Stimulated activated CD8-positive, alpha-beta memory T cell treated with anti-CD3 and anti-CD28 coated beads, Interleukin-4, amount 100 ng/mL, for 4 hours (primary cell): ENCODE data around the gene IL1R1.
"Not testable (repeated sequence)": the region's sequence is repeated elsewhere in the genome, so short reads cannot be mapped to it uniquely, and the experiment has no call there.

Experiments
- DNase-seq, 2 donors: peaks; one replicate each; pipeline ENCODE4 v3.0.0-alpha.2; 2020; ENCODE audit warnings: low read depth in 2 of 2, low spot score in 1 of 2

IL1R1 gene

DNA sequence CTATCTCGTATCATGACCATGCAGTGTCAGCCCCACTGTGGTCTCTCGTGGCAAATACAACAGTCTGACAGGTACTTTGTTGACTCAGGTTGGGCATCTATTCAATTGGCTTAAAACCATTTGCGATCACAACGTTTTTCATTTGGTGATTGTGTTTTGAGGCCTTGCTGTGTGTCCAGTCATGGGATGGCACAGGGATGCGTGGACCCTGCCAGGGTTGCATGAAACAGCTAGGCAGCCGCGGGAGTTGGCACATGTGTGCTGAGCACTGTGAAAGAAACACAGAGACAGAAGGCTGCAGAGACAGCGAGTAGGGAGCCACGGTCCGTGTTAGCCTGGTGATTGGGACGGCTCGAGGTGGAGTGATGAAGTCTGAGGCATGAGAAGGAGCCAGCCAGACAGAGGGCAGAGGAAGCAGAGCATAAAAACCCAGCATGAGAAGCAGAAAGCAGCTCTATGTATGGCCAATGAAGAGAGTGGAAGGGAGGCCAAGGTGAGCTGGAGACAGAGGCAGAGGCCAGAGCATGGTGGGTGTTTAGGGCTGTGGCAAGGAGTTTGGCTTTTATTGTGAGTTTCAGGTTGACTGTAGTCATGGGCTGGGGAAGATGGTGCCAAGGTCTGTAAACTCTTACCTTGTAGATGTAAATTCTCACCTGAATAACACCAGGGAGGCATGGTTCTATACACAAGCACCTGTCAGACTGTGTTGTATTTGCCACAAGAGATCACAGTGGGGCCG, 31.8 kb upstream of the IL1R1 start:
- DNase-seq: no peak

DNA sequence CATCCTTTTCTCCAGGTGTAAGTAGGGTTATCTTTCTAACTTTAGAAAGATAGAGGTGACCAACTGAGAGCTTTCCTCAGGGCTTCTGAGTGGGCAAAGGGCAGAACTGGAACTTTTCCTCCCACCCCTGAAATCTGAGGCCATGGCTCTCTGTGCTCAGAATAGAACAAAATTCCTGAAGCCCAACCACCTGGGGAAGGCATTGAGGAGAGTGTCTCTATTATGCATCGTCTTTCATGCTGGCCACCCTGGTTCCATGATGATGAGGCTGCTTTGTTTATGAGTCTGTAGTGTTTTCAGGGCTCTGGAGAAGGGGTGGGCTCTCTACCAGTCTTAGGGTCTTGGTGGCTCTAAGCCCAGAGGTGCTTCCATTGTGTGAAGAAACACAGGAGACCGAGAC, 30.7 kb upstream of the IL1R1 start:
- DNase-seq: no peak

DNA sequence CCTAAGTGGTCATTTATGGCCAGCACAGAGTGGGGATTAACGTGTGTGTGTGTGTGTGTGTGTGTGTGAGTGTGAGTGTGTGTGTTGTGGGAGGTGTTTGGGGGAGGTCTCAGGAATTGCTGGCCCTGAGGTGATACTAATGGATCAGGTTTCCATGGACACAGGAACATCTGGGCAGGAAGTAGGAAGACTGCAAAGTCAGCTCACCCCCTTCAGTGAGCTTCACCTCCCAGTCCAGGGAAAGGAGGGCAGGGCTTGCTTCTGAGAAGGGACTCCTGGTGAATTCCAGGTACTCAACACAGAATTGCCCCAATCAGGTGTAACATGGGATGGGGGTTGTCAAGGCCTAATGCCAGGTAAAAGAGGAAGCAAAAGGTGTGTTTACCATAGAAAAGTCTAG, 30.3 kb upstream of the IL1R1 start:
- no peak for DNase-seq

DNA sequence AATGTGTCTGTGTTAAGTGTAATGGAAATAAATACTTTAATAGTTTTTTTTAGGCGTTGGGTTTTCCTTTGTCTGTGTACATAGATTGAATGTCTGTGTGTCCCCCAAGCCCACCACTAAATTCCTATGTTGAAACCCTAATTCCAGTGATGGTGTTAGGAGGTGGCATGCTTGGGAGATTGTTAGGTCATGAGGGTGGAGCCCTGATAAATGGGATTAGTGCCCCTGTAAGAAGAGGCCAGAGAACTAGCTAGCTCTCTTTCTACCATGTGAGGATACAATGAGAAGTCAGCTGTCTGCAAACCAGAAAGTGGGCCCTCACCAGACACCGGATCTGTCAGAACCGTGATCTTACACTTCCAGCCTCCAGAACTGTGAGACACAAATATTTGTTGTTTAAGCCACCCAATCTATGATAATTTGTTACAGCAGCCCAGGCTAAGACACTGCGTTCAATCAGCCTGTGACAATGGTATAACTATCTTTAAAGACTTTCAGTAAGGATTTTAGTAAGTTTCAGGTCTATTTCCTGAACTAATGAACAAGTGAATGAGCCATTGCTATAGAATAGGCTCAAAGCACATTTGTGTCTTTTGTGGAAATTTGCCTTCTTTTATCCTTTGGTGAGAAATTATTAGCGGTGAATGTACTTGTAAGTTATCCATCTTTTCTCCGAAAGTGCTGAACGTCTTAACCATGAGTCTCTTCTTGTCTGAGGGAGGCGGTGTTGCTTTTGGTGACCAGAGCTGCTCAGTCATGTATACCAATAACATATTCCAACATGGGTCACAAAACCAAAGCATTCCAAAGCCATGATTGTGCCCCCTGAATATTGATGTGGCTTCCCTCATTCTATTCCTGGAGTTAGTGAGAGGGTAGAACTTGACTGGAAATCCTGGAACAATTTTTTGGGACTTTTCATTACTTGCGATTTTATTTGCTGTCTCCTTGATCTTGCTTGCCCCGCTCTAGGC, 29.6 kb upstream of the IL1R1 start:
- DNase-seq: no peak

DNA sequence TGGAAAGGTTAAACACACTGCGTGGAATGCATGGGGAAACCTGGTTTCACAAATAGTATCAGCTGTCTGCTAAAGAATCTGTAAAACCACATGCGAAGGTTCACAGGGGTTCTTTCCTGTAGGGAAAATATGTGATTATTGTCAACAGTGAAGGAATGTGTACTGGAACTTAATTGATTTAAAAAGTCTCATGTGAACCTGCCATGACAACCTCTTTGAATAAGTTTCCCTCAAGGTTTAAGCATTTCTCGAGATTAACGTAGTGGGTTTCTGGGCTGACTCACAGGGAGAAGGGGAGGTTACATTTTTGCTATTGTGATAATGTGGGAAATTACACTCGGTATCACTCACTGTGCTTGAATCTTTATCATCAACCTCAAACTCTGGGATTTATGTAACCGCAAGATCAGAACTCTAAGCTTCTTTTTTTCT, 28.2 kb upstream of the IL1R1 start:
- no peak for DNase-seq

DNA sequence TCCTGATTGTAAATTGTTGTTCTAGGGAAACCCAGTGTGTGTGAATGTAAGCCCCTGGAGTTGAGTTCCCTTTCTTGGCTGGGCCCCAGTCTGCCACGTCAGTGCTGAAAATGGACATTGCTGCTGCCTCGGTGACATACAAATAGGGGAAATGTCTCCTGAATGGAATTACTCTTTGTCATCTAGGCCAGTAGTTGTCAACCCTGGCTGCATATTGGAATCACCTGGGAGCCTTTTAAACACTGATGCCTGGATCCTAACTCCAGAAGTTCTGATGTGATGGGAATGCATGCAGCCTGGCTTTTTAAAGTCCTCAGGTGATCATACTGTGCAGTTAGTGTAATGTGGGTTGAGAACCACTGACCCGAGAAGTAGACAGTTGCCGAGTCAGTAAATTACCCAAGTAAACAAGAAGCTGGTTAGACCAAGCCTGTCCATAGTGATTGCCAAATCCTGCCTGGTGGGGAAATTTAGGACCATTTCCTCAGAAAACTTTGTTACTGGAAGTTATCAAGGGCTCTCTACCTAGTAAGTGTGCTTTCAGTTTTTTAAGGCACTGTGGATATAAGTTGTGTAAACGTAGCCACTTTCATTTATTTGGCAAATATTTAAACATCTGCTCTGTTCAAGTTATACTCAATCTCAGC, 27.6 kb upstream of the IL1R1 start:
- DNase-seq: no peak

DNA sequence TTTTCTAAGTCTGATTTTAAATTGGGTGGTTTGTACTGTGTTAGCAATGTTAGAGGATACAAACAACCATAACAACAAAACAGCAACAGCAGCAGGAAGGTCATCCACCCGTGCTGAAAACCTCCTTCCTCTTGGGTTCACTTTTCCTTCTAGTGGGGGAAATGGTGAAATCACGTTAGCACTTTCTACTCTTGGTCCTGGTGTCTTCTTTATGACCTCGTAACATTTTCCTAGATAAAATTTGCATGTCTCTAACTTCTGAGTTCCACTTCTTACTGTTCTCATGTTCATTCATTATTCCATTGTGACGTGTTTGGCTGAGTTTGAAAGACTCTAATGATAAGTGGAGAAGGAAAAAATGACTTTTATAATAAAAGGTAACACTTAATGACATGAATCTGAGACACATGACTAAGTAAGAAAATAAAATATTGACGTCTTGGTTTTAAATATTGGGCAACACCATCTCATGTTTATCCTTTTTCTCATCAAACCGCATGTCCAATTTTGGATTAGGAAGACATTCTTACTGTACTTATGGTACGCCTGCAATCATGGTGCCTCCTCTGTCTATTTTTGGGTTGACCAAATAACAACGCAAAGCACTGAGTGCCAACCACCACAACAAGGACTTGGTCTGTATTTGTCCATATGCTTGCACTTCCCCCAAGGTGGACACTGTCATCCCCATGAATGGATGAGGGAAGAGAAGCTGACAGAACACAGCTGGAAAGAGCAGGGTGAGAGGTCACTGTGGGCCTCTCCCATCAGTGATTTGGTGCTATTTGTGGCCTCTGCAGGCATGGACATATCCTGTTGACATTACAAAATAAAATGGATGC, 25.7 kb upstream of the IL1R1 start:
- DNase-seq: no peak

DNA sequence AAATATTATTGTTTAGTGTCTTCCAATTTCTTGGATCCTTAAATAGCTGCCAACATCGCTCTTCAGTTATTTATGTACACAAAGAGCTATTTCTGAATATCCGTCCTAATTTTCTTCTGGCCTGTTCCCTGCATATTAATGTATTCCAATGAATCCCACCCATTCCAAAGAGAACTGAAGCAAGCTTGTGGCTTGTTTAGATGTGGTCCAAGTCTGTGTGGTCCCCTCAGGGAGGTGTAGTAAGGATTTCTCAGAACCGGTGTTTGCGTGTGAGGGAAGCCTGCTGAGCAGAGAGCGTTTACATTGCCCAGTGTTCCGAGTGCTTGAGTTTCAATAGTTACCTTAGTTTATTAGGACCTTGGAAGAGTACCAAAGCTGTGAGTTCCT, 25.1 kb upstream of the IL1R1 start:
- no peak for DNase-seq

DNA sequence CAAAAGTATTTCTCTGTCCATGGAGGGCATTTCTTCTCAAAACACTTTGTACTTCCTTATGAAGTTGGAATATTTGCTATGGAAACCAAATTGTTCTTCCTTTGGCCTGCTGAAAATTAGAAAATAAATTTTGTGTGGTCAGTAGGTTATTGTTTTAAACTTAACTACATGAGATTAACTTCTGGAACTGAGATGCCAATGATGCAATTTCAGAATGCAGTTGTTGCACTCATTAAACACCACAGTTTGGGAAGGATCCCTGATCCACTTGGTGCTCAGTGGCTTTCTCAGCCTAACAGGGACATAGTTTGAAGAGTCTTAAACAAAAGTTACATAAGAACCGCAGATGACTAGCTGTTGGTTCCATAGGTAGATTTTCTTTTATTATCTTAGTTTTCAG, 23.3 kb upstream of the IL1R1 start:
- DNase-seq: no peak

DNA sequence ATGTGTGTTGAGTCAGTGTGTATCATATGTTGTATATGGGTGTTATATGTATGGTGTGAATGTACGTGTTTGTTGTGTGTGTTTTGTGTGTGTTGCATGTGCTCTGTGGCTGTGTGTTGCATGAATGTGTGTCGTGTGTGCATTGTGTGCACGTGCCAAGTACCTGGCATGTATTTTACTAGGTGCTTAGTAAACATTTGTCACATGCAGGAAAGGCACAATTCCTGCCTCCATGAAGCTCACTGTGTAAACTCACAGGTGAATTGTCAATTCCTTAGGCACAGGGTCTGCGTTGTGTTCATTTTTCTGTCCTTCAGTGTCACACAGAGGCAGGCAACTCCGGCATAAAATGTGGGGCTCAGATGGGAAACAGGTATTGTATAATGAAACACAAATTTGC, 22.3 kb upstream of the IL1R1 start:
- DNase-seq: no peak

DNA sequence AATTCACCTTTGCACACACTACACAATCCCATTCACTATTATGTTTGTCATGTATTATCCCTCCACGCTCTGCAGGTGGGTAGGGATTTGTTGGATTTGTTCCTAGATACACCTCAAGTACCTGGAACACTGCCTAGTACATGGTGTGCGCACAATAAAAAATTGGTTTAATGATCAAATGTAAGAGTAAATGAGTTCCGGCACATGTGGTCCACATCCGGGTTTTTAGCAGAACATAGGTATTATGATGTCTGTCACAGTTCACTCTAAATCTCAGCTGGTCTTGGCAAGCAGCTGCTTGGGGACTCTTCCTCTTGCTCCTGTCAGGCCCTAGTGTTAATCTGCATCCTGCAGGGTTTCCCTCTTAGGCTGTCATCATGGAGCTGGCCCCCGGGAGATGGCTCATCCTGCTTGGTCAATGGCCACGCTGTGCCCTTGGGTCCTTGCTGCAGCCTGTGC, 21.8 kb upstream of the IL1R1 start:
- DNase-seq: no peak

DNA sequence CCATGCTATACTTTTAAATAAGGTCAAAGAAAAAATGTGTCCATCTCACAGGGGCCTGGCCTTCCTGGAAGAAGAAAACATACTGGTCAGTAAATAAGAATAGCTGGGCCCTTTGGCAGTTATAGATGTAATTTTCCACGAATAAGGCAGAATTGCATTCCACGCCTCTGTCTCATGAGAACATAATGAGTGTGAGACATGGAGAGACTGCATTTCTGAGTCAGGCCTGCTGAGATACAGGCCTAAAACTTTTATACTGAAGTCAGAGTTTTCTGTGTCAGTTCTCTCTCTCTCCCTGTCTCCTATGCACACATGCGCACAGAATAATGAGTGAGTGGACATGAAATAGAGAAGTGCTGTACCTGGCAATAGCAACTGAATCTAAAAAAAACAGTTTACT, 20.4 kb upstream of the IL1R1 start:
- DNase-seq: no peak

DNA sequence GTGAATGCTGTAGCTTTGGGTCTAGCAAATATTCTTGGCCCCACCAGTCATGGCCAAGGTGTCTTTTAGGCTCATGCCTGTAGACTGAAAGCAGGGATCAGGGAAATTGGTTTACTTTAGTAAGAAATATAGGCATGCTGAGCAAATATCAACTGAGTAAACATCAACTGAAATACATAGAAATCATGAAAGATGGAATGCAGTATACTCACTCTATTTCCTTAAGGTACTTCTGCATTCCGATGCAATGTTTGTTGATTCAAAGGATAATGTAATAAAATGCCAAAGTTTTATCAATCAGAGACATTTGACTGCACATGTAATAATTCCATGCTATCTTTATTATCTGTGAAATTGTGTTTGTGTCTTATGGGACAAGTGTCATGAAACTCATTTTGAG, 19.6 kb upstream of the IL1R1 start:
- DNase-seq: no peak

DNA sequence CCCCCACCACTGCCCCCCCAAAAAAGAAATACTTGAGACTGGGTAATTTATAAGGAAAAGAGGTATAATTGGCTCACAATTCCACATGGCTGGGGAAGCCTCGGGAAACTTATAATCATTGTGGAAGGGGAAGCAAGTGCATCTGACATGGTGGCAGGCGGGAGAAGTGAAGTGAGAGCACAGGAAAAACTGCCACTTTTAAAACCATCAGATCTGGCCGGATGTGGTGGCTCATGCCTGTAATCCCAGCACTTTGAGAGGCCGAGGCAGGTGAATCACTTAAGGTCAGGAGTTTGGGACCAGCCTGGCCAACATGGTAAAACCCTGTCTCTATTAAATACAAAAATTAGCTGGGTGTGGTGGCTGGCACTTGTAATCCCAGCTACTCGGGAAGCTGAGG, 18.1 kb upstream of the IL1R1 start:
- DNase-seq: not testable (repeated sequence)

DNA sequence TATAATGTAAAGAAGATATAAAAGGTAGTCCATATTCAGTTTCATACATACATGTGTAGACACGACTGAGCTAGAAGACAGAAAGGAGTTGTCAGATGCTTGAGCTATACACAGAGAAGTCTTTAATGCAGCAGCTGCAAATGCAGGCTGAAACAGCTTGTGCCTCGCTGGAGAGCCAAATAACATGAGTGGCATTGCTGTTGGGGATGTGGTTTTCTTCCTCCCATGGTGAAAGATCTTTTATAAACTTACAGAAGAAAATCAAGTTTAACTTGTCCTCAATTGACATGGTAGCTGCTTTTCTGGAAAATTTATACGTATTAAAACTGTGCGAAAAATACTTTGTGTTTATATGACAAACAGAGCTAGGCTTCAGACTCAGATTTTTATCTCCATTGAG, 16.4 kb upstream of the IL1R1 start:
- no peak for DNase-seq

DNA sequence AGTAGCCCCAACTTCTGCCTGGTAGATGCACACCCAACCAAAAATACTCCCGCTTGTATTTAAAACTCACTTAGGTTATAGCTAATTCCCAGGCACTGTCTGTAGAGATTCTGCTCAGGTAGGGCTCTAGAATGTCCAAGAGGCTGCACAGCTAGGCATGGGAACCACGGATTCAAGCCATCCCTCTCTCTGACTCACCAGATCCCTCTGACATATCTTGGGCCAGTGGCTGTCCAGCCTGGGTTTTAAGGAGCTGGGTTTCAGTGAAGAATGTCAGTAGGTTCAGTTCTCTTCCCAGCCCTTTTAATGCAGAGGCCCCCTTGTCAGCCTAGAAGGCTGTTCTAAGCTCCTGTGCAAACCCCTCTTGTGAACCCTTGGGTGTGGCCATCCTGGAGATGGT, 15.9 kb upstream of the IL1R1 start:
- no peak for DNase-seq

DNA sequence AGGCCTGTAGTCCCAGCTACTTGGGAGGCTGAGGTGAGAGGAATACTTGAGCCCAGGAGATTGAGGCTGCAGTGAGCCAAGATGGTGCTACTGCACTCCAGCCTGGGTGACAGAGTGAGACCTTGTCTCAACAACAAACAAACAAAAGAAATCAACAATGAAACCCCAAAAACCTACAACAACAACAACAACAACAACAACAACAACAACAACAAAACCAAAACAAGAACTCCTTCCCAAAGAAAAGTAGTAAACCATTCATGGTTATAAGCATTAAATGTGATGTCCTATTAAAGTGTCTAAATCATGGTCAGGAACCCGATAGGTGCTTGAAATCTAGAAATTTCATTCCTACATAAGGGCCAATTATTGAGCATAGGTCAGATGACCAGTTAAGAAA, 13.5 kb upstream of the IL1R1 start:
- DNase-seq: no peak

DNA sequence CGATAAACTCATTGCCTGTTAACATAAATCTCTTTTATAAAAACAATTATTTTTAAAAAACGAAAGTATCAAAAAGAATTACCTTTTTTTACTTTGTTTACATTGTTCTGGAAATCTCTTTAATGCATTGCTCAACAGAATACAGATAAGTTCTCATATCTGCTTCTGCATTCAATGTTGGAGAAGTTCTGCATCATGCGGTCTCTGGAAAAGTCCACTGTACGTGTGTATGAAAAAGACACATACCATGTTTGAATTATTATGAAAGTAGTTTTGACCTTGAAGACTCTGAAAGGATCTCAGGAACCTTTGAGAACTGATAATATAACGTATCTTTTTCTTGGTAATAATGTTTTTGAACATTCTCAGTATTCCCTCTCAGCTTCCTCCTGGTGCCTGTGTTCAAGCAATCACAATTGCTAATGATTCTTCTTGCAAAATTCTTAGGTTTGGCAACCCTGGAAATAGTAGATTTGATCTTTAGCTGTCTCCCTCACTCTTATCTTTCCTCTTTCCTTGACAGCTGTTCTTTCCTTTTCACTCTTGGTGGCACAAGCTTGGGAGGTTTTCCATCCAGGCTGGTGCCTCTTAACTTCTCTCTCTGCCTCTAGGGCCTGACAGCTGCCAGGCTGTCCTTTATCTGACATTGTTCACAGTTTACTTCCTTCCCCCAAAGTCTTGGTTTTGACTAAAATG, 12.4 kb upstream of the IL1R1 start:
- no peak for DNase-seq

DNA sequence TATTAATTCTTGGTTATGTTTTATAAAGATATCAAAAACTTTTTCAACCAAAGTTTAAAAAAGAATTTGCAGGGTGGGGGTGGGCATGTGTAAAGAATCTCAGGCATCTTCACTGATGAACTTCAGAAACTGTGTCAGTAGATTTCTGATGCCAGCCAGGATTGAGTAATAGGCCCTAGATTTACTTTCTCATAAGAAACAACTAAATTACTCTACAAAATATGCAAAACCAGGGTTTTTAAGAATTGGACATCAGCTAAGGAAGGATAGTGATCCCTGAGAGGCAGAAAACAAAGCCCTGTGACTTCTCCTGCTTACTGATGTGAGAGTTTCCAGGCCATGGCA, 11.9 kb upstream of the IL1R1 start:
- DNase-seq: no peak

DNA sequence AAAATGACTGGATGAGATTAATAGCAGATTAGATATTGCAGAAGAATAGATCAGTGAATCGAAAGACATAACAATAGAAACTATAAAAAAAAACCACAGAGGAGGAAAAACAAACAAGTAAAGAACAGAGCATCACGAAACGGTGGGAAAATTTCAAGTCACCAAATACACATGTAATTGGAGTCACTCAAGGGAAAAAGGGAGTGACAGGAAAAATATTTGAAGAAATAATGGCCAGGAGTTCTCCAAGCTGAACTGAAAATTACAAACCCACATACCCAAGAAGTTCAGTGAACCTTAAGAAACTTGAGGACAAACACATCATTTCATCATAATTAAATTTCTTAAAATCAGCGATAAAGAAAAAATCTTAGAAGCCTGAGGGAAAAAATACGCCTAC, 11.0 kb upstream of the IL1R1 start:
- DNase-seq: no peak
